Ascending aorta (tissue), 2 donors: Measurements from ENCODE around the gene OMP. TPM values are rescaled to one million over a fixed set of nuclear protein-coding genes. Genes with fewer than 3 reads are reported as not detected.

Source experiments
- DNase-seq, 2 donors: peaks; one replicate each; pipeline ENCODE4 v3.0.0-alpha.2; 2019; ENCODE audit warnings: low spot score in 2 of 2
- H3K27ac ChIP-seq, 2 donors: fragments of 200-600 bp; sonication (generic); one replicate each; pipeline ENCODE4 v1.5.1; 2016 to 2017; ENCODE audit warnings: mild to moderate bottlenecking in 1 of 2
- H3K27me3 ChIP-seq: fragments of 200-600 bp; sonication (generic); one replicate; pipeline ENCODE4 v1.5.1; 2017
- H3K36me3 ChIP-seq, 2 donors: fragments of 200-600 bp; sonication (generic); one replicate each; pipeline ENCODE4 v1.5.1; 2016
- H3K4me1 ChIP-seq, 2 donors: fragments of 200-600 bp; sonication (generic); one replicate each; pipeline ENCODE4 v1.5.1; 2016 to 2017; ENCODE audit warnings: mild to moderate bottlenecking in 1 of 2
- H3K4me3 ChIP-seq, 2 donors: fragments of 200-600 bp; sonication (generic); one replicate each; pipeline ENCODE4 v1.5.1; 2016 to 2017; ENCODE audit warnings: mild to moderate bottlenecking in 1 of 2
- H3K9me3 ChIP-seq, 2 donors: fragments of 200-600 bp; sonication (generic); one replicate each; pipeline ENCODE4 v1.5.1; 2016
- intact Hi-C: fragments of 100-400 bp; cut with DNase I; formaldehyde crosslinking; loops from one replicate; pipeline ENCODE4 v1.15.1; 2023
- total RNA-seq: library from RNA; depleted of rRNA; stranded (reverse); fragments of >200 nt; gene quantifications from one replicate; pipeline ENCODE4 v1.1.0, GENCODE V29; 2016
- TF ChIP-seq, protein P1 (sequence below), 3 experiments: fragments of 200-600 bp in 2 of 3; fragments of 450-650 bp in 1 of 3; sonication (generic) in 2 of 3; IDR thresholded peaks; one replicate each; pipeline ENCODE4 v1.5.1; 2016 to 2019; ENCODE audit warnings: antibody characterized with exemption in 3 of 3, mild to moderate bottlenecking in 1 of 3, moderate library complexity in 1 of 3

Gene OMP, protein sequence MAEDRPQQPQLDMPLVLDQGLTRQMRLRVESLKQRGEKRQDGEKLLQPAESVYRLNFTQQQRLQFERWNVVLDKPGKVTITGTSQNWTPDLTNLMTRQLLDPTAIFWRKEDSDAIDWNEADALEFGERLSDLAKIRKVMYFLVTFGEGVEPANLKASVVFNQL
- not detected for total RNA-seq

DNA sequence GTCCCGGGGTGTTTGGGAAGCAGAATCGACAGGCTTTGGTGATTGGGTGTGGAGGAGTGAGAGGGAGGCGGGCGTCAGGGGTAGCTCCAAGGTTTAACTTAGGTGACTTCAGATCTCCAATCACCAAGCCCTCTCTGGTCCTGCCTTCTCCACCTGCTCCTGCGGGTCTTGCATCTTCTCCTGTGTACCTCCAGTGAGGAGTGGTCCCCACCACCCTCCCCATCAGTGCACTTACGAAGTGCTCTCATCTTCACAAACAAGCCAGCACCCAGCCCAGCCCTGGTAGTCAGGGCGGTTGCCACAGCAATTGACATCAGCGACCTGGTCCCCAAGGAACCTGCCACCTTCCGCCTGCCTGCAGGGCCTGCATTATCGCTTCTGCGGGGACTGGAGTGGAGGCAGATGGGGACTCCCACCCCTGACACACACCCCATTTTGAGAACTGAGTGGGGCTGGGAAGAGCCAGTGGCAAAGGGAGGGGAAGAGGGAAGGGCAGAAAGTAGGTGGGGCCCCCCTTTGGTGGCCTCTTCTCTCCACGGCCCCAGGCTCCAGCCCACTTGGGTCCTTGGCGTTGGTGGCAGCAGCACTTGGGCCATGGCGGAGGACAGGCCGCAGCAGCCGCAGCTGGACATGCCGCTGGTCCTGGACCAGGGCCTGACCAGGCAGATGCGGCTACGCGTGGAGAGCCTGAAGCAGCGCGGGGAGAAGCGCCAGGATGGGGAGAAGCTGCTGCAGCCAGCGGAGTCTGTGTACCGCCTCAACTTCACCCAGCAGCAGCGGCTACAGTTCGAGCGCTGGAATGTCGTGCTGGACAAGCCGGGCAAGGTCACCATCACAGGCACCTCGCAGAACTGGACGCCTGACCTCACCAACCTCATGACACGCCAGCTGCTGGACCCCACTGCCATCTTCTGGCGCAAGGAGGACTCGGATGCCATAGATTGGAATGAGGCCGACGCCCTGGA lies at the start of gene OMP:
TSS of gene OMP (plus strand) at position 595 of the 965 bp plus-strand sequence. CDS start at position 595, 0 bp downstream.
- intact Hi-C loops: no loop called here
- DNase-seq: no peak
- peaks cover 0 to 5% of the 10 kb centered on the region in 2 donors for H3K36me3 ChIP-seq
- H3K27ac ChIP-seq: no peak within 1 kb of the TSS
- H3K9me3 ChIP-seq: no peaks in the 10 kb centered on the region
- no peak within 1 kb of the TSS for H3K4me3 ChIP-seq
- peaks cover 0 to 4% of the 10 kb centered on the region in 2 donors for H3K4me1 ChIP-seq
- no peaks in the 10 kb centered on the region for H3K27me3 ChIP-seq
- TF ChIP-seq, protein P1, sequence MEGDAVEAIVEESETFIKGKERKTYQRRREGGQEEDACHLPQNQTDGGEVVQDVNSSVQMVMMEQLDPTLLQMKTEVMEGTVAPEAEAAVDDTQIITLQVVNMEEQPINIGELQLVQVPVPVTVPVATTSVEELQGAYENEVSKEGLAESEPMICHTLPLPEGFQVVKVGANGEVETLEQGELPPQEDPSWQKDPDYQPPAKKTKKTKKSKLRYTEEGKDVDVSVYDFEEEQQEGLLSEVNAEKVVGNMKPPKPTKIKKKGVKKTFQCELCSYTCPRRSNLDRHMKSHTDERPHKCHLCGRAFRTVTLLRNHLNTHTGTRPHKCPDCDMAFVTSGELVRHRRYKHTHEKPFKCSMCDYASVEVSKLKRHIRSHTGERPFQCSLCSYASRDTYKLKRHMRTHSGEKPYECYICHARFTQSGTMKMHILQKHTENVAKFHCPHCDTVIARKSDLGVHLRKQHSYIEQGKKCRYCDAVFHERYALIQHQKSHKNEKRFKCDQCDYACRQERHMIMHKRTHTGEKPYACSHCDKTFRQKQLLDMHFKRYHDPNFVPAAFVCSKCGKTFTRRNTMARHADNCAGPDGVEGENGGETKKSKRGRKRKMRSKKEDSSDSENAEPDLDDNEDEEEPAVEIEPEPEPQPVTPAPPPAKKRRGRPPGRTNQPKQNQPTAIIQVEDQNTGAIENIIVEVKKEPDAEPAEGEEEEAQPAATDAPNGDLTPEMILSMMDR (IDR thresholded peaks at IDR 0.05): no peak

GRCh38 chr11:77053217-77054015 lies 49.2 kb upstream of the OMP start:
- intact Hi-C loops: loop anchor here (2.0 kb wide), 1 partner anchor 27 kb away; no protein-coding TSS in a partner anchor
- Histone ChIP-seq H3K4me1 (no peaks in the 10 kb centered on the region), H3K4me3 (no peak overlapping the region), H3K27me3 (no peaks in the 10 kb centered on the region), H3K36me3 (no peaks in the 10 kb centered on the region), H3K9me3 (peaks cover 0 to 16% of the 10 kb centered on the region in 2 donors), H3K27ac (no peak overlapping the region)
- DNase-seq: no peak
- TF ChIP-seq, protein P1 (IDR thresholded peaks at IDR 0.05): no peak

DNA sequence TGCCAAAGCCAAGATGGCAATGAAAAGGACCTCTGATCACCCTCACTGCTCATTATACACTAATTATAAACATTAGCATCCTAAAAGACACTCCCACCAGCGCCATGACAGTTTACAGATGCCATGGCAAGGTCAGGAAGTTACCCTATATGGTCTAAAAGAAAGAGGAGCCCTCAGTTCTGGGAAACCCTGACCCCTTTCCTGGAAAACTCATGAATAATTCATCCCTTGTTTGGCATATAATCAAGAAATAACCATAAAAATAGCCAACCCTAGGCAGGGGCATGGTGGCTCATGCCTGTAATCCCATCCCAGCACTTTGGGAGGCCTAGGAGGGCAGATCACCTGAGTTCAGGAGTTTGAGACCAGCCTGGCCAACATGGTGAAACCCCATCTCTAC lies 48.6 kb upstream of the OMP start:
- intact Hi-C loops: loop anchor here (2.0 kb wide), 1 partner anchor 27 kb away; no protein-coding TSS in a partner anchor
- Histone ChIP-seq H3K9me3 (peaks cover 0 to 16% of the 10 kb centered on the region in 2 donors), H3K36me3 (no peaks in the 10 kb centered on the region), H3K27me3 (no peaks in the 10 kb centered on the region), H3K27ac (no peak overlapping the region), H3K4me1 (no peaks in the 10 kb centered on the region), H3K4me3 (no peak overlapping the region)
- no peak for DNase-seq
- TF ChIP-seq, protein P1 (IDR thresholded peaks at IDR 0.05): no peak

DNA sequence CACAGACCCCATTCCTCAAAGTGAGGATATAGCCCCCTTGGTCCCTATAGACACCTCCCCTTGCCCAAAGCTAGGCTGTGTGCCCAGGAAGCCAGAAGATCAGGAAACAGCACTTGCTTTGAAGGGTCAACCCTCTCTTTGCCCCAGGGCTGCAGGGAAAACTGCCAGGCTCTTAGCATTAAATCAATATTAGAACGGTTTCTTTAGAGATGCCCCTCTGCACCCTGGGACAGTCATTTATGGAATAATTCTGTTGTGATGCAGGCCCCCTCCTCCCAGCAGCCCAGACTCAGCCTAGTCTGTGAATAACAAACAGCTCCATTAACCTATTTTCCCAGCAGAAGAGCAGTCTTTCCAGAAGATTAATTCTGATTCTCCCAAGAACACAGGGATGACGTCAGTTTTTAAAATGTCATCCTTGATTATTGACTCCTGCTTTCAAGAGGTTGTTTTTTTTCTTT lies 47.5 kb upstream of the OMP start:
- peaks cover 0 to 16% of the 10 kb centered on the region in 2 donors for H3K9me3 ChIP-seq
- TF ChIP-seq, protein P1 (IDR thresholded peaks at IDR 0.05): no peak
- H3K4me1 ChIP-seq: no peaks in the 10 kb centered on the region
- H3K36me3 ChIP-seq: no peaks in the 10 kb centered on the region
- no peak for DNase-seq
- H3K4me3 ChIP-seq: no peak overlapping the region
- H3K27me3 ChIP-seq: no peaks in the 10 kb centered on the region
- intact Hi-C loops: loop anchor here (2.0 kb wide), 1 partner anchor 26 kb away; no protein-coding TSS in a partner anchor
- H3K27ac ChIP-seq: no peak overlapping the region

DNA sequence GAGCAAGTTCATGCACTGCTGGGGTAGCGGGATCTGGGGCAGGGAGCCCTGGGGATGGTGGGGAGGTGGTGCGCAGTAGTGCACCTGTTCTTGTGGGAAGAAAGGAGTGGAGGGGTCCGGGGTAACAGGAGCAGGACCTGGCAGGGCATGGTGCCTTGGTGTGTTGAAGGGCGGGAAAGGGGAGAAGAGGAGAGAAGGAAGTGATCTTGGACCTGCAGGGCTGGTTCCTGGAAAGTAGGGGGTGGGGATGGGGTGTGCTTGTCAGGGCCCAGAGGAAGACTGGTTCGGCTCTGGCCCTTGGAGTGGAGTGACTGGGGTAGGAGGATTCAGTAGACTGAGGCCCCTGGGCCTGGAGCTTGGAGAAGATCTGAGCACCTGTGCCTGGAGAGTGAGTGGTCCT lies 46.7 kb upstream of the OMP start:
- H3K27ac ChIP-seq: no peak overlapping the region
- H3K27me3 ChIP-seq: no peaks in the 10 kb centered on the region
- H3K36me3 ChIP-seq: no peaks in the 10 kb centered on the region
- H3K4me3 ChIP-seq: no peak overlapping the region
- no peak for DNase-seq
- intact Hi-C loops: loop anchor here (2.0 kb wide), 1 partner anchor 25 kb away; no protein-coding TSS in a partner anchor
- peaks cover 0 to 16% of the 10 kb centered on the region in 2 donors for H3K9me3 ChIP-seq
- TF ChIP-seq, protein P1 (IDR thresholded peaks at IDR 0.05): no peak
- H3K4me1 ChIP-seq: no peaks in the 10 kb centered on the region
